GM23338 (cell line): ENCODE results near the gene PTGDR2. TPM values are rescaled to one million over a fixed set of nuclear protein-coding genes. Genes with fewer than 3 reads are reported as not detected.

Source experiments
- ATAC-seq: fragments of 200-7000 bp; cut with Tn5 transposase; 3 replicates; pipeline ENCODE4 v1.9.1; 2020
- DNase-seq: peaks from one replicate; pipeline ENCODE4 v3.0.0-alpha.2; 2015; ENCODE audit warnings: low spot score
- H2AFZ ChIP-seq: fragments of 200-600 bp; sonication (generic); 2 replicates; pipeline ENCODE4 v1.8.0; 2016; ENCODE audit warnings: antibody characterized with exemption, mild to moderate bottlenecking, moderate library complexity
- H3F3A ChIP-seq: fragments of 200-600 bp; sonication (generic); replicated peaks from 2 replicates; pipeline ENCODE4 v1.8.0; 2017; ENCODE audit warnings: antibody characterized with exemption, mixed run types, low read depth
- H3K27ac ChIP-seq: fragments of 200-600 bp; sonication (generic); 2 replicates; pipeline ENCODE4 v1.6.1; 2016; ENCODE audit warnings: low read depth
- H3K27me3 ChIP-seq: fragments of 200-600 bp; sonication (generic); 2 replicates; pipeline ENCODE4 v1.8.0; 2016; ENCODE audit warnings: mild to moderate bottlenecking, mixed run types, moderate library complexity; ENCODE audit not compliant: insufficient read depth
- H3K36me3 ChIP-seq: fragments of 200-600 bp; sonication (generic); 2 replicates; pipeline ENCODE4 v1.8.0; 2016; ENCODE audit warnings: mild to moderate bottlenecking; ENCODE audit not compliant: insufficient read depth
- H3K4me1 ChIP-seq: fragments of 200-600 bp; sonication (generic); 2 replicates; pipeline ENCODE4 v1.8.0; 2016; ENCODE audit warnings: mild to moderate bottlenecking, moderate library complexity; ENCODE audit not compliant: insufficient read depth
- H3K4me2 ChIP-seq: fragments of 200-600 bp; sonication (generic); 2 replicates; pipeline ENCODE4 v1.7.1; 2017; ENCODE audit warnings: mixed run types
- H3K4me3 ChIP-seq: fragments of 200-600 bp; sonication (generic); 2 replicates; pipeline ENCODE4 v1.6.1; 2016; ENCODE audit warnings: mixed run types
- H3K79me2 ChIP-seq: fragments of 200-600 bp; sonication (generic); replicated peaks from 2 replicates; pipeline ENCODE4 v1.8.0; 2017; ENCODE audit warnings: mild to moderate bottlenecking; ENCODE audit not compliant: insufficient read depth
- H3K9me2 ChIP-seq: fragments of 200-600 bp; sonication (generic); 2 replicates; pipeline ENCODE4 v1.8.0; 2017; ENCODE audit not compliant: insufficient read depth
- H4K20me1 ChIP-seq: fragments of 200-600 bp; sonication (generic); replicated peaks from 2 replicates; pipeline ENCODE4 v1.8.0; 2017; ENCODE audit warnings: mild to moderate bottlenecking; ENCODE audit not compliant: insufficient read depth
- H3K27ac Mint-ChIP-seq: 2 replicates; pipeline ENCODE4 v1.8.0; 2020; ENCODE audit warnings: inconsistent platforms, mild to moderate bottlenecking, moderate library complexity, mixed read lengths
- H3K27me3 Mint-ChIP-seq: 3 replicates; pipeline ENCODE4 v1.8.0; 2022; ENCODE audit warnings: low read depth, mild to moderate bottlenecking, moderate library complexity, mixed read lengths, inconsistent platforms; ENCODE audit not compliant: insufficient read depth, poor library complexity
- H3K36me3 Mint-ChIP-seq: 3 replicates; pipeline ENCODE4 v1.8.0; 2021; ENCODE audit warnings: low read depth, mild to moderate bottlenecking, inconsistent platforms, moderate library complexity, mixed read lengths
- H3K4me1 Mint-ChIP-seq: 3 replicates; pipeline ENCODE4 v1.8.0; 2020; ENCODE audit warnings: mild to moderate bottlenecking, inconsistent platforms, mixed read lengths
- H3K4me3 Mint-ChIP-seq: 3 replicates; pipeline ENCODE4 v1.8.0; 2021; ENCODE audit warnings: moderate library complexity, mild to moderate bottlenecking, inconsistent platforms, mixed read lengths
- H3K9me3 Mint-ChIP-seq: 3 replicates; pipeline ENCODE4 v1.8.0; 2020; ENCODE audit warnings: moderate library complexity, mild to moderate bottlenecking, inconsistent platforms, mixed read lengths
- CREB1 ChIP-seq: fragments of 250-450 bp; sonication (Bioruptor Pico); IDR thresholded peaks from 2 replicates; pipeline ENCODE4 v1.5.0; 2020; ENCODE audit warnings: low read depth, mild to moderate bottlenecking, moderate library complexity
- CTCF ChIP-seq, 2 experiments: fragments of 200-600 bp in 1 of 2; sonication (generic) in 1 of 2; conservative IDR thresholded peaks; 2 replicates each; pipeline versions ENCODE4 v1.5.1 to v1.6.1; 2016 to 2017; ENCODE audit warnings: antibody characterized with exemption in 2 of 2, low read depth in 2 of 2, mild to moderate bottlenecking in 2 of 2, moderate library complexity in 1 of 2
- ETS1 ChIP-seq: IDR thresholded peaks from 2 replicates; pipeline ENCODE4 v1.6.1; 2016; ENCODE audit warnings: antibody characterized with exemption
- EZH2 ChIP-seq: fragments of 200-600 bp; sonication (generic); IDR thresholded peaks from one replicate; pipeline ENCODE4 v1.8.0; 2017; ENCODE audit warnings: antibody characterized with exemption, mild to moderate bottlenecking, low read depth; ENCODE audit not compliant: unreplicated experiment
- EZH2phosphoT487 ChIP-seq: fragments of 200-600 bp; sonication (generic); IDR thresholded peaks from one replicate; pipeline ENCODE4 v1.8.1; 2018; ENCODE audit warnings: antibody characterized with exemption; ENCODE audit not compliant: unreplicated experiment
- JUNB ChIP-seq: IDR thresholded peaks from one replicate; pipeline ENCODE4 v1.6.1; 2016; ENCODE audit warnings: antibody characterized with exemption; ENCODE audit not compliant: unreplicated experiment
- NANOG ChIP-seq: IDR thresholded peaks from 2 replicates; pipeline ENCODE4 v1.6.1; 2016; ENCODE audit warnings: antibody characterized with exemption, borderline replicate concordance
- POLR2AphosphoS5 ChIP-seq: IDR thresholded peaks from 2 replicates; pipeline ENCODE4 v1.6.1; 2016; ENCODE audit warnings: antibody characterized with exemption, low read depth
- REST ChIP-seq: IDR thresholded peaks from one replicate; pipeline ENCODE4 v1.6.1; 2018; ENCODE audit warnings: antibody characterized with exemption; ENCODE audit not compliant: unreplicated experiment
- STAT1 ChIP-seq: IDR thresholded peaks from one replicate; pipeline ENCODE4 v1.6.1; 2016; ENCODE audit warnings: antibody characterized with exemption; ENCODE audit not compliant: unreplicated experiment
- ZNF331 ChIP-seq: fragments of 250-450 bp; sonication (Bioruptor Pico); IDR thresholded peaks from 2 replicates; pipeline ENCODE4 v1.5.0; 2020; ENCODE audit warnings: low read depth, mild to moderate bottlenecking, moderate library complexity
- polyA plus RNA-seq: library from polyadenylated mRNA; unstranded; fragments of >200 nt; fragmentation: Nextera tagmentation; extraction: Ambion mirVana; gene quantifications from 2 replicates; pipeline ENCODE4 v1.2.1, GENCODE V29; 2016
- total RNA-seq: library from RNA; depleted of rRNA; stranded (reverse); fragments of >200 nt; shearing (Covaris generic); gene quantifications from 2 replicates; pipeline ENCODE4 v1.2.3, GENCODE V29; 2014
- TF ChIP-seq, protein P1 (sequence below): fragments of 250-450 bp; sonication (Bioruptor Pico); IDR thresholded peaks from 2 replicates; pipeline ENCODE4 v1.5.0; 2020; ENCODE audit warnings: mild to moderate bottlenecking, moderate library complexity

The PTGDR2 gene
- total and polyA plus RNA-seq, 2 experiments from 2014 or later: 0.24 to 0.73 TPM

GRCh38 chr11:60821827-60822599 lies 33.7 kb downstream of the PTGDR2 start:
- DNase-seq (no peak), ATAC-seq (no peak)
- Histone ChIP-seq H3K9me2 (no peaks in the 10 kb centered on the region), H3K27me3 (no peaks in the 10 kb centered on the region), H3K79me2 (no peaks in the 10 kb centered on the region), H3K4me2 (no peak overlapping the region), H4K20me1 (no peaks in the 10 kb centered on the region), H3K4me3 (no peak overlapping the region), H2AFZ (no peak overlapping the region), H3K27ac (no peak overlapping the region), H3F3A (no peaks in the 10 kb centered on the region), H3K36me3 (no peaks in the 10 kb centered on the region), H3K4me1 (no peaks in the 10 kb centered on the region)
- TF ChIP-seq JUNB: no peak
- no peak for TF ChIP-seq EZH2phosphoT487
- no peak for TF ChIP-seq STAT1
- TF ChIP-seq REST: no peak
- TF ChIP-seq CREB1: no peak
- no peak for TF ChIP-seq EZH2
- no peak for TF ChIP-seq ZNF331 (CRISPR knock-in tag)
- TF ChIP-seq POLR2AphosphoS5: no peak
- TF ChIP-seq, protein P1, sequence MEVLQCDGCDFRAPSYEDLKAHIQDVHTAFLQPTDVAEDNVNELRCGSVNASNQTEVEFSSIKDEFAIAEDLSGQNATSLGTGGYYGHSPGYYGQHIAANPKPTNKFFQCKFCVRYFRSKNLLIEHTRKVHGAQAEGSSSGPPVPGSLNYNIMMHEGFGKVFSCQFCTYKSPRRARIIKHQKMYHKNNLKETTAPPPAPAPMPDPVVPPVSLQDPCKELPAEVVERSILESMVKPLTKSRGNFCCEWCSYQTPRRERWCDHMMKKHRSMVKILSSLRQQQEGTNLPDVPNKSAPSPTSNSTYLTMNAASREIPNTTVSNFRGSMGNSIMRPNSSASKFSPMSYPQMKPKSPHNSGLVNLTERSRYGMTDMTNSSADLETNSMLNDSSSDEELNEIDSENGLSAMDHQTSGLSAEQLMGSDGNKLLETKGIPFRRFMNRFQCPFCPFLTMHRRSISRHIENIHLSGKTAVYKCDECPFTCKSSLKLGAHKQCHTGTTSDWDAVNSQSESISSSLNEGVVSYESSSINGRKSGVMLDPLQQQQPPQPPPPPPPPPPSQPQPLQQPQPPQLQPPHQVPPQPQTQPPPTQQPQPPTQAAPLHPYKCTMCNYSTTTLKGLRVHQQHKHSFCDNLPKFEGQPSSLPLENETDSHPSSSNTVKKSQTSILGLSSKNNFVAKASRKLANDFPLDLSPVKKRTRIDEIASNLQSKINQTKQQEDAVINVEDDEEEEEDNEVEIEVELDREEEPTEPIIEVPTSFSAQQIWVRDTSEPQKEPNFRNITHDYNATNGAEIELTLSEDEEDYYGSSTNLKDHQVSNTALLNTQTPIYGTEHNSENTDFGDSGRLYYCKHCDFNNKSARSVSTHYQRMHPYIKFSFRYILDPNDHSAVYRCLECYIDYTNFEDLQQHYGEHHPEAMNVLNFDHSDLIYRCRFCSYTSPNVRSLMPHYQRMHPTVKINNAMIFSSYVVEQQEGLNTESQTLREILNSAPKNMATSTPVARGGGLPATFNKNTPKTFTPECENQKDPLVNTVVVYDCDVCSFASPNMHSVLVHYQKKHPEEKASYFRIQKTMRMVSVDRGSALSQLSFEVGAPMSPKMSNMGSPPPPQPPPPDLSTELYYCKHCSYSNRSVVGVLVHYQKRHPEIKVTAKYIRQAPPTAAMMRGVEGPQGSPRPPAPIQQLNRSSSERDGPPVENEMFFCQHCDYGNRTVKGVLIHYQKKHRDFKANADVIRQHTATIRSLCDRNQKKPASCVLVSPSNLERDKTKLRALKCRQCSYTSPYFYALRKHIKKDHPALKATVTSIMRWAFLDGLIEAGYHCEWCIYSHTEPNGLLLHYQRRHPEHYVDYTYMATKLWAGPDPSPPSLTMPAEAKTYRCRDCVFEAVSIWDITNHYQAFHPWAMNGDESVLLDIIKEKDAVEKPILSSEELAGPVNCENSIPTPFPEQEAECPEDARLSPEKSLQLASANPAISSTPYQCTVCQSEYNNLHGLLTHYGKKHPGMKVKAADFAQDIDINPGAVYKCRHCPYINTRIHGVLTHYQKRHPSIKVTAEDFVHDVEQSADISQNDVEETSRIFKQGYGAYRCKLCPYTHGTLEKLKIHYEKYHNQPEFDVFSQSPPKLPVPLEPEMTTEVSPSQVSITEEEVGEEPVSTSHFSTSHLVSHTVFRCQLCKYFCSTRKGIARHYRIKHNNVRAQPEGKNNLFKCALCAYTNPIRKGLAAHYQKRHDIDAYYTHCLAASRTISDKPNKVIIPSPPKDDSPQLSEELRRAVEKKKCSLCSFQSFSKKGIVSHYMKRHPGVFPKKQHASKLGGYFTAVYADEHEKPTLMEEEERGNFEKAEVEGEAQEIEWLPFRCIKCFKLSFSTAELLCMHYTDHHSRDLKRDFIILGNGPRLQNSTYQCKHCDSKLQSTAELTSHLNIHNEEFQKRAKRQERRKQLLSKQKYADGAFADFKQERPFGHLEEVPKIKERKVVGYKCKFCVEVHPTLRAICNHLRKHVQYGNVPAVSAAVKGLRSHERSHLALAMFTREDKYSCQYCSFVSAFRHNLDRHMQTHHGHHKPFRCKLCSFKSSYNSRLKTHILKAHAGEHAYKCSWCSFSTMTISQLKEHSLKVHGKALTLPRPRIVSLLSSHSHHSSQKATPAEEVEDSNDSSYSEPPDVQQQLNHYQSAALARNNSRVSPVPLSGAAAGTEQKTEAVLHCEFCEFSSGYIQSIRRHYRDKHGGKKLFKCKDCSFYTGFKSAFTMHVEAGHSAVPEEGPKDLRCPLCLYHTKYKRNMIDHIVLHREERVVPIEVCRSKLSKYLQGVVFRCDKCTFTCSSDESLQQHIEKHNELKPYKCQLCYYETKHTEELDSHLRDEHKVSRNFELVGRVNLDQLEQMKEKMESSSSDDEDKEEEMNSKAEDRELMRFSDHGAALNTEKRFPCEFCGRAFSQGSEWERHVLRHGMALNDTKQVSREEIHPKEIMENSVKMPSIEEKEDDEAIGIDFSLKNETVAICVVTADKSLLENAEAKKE (CRISPR knock-in tag): no peak
- no peak for TF ChIP-seq CTCF (conservative IDR thresholded peaks at IDR 0.05; ENCODE audit: low read depth in 2 of 2)
- TF ChIP-seq ETS1: no peak
- no peak for TF ChIP-seq NANOG
- Mint-ChIP-seq H3K36me3 (no peaks in the 10 kb centered on the region; the same call in 2 of the 3 replicates), H3K9me3 (peaks cover 8% of the 10 kb centered on the region), H3K4me1 (no peaks in the 10 kb centered on the region), H3K4me3 (no peak overlapping the region), H3K27ac (no peak overlapping the region), H3K27me3 (peaks cover 3% of the 10 kb centered on the region)
